HepG2 (cell line): ENCODE measurements around the gene SCG2. TPM values are rescaled to one million over a fixed set of nuclear protein-coding genes. Genes with fewer than 3 reads are reported as not detected.

Experiments
- ATAC-seq: fragments of 200-7000 bp; cut with Tn5 transposase; 3 replicates; pipeline ENCODE4 v1.9.1; 2020; ENCODE audit warnings: mild to moderate bottlenecking, moderate library complexity
- BruUV-seq: library from RNA; stranded (reverse); fragments of 400-500 nt; replicated peaks from 2 replicates; lab custom pipeline; 2021; lab: Mats Ljungman, UMichigan
- CTCF ChIA-PET: fragments of 300-600 bp; formaldehyde crosslinking; extraction: SDS; loops from one replicate; lab custom pipeline; 2021; ENCODE audit warnings: low total read pairs, inconsistent platforms, low intra/inter-chr PET ratio; lab: Yijun Ruan, JAX
- POLR2A ChIA-PET: fragments of 350-600 bp; sonication (Branson Sonifier 250); formaldehyde crosslinking; loops from one replicate; lab custom pipeline; 2020; ENCODE audit warnings: antibody characterized with exemption, inconsistent platforms; lab: Yijun Ruan, JAX
- DNase-seq: peaks from one replicate; pipeline ENCODE4 v3.0.0-alpha.2; 2015; ENCODE audit warnings: low spot score
- FAIRE-seq: peaks from 3 replicates; lab custom pipeline; 2011; peaks lifted over from hg19 to GRCh38; lab: Jason Lieb, UNC
- H2AFZ ChIP-seq: one replicate; pipeline ENCODE4 v1.6.1; 2011; ENCODE audit warnings: low read length, inconsistent platforms
- H3K27ac ChIP-seq: fragments of 300-600 bp; 3 replicates; pipeline ENCODE4 v1.8.0; 2011; ENCODE audit warnings: mixed run types, mild to moderate bottlenecking, mixed read lengths, low read length, inconsistent platforms; ENCODE audit not compliant: insufficient read depth; ENCODE audit errors: extremely low read length
- H3K27me3 ChIP-seq, 2 experiments: fragments of 200-600 bp in 1 of 2; 2 replicates in 1 of 2; 3 replicates in 1 of 2; pipeline versions ENCODE4 v1.6.0 to v1.8.0; 2011; ENCODE audit warnings: low read length in 2 of 2, mild to moderate bottlenecking in 2 of 2, moderate library complexity in 2 of 2, inconsistent platforms in 1 of 2; ENCODE audit not compliant: insufficient read depth in 2 of 2, control insufficient read depth in 1 of 2
- H3K36me3 ChIP-seq, 2 experiments: fragments of 200-600 bp in 1 of 2; replicated peaks in 1 of 2; 2 replicates in 1 of 2; 3 replicates in 1 of 2; pipeline versions ENCODE4 v1.5.1 to v1.8.0; 2011; ENCODE audit warnings: low read length in 2 of 2, inconsistent platforms in 1 of 2; ENCODE audit not compliant: insufficient read depth in 2 of 2, control insufficient read depth in 1 of 2
- H3K4me1 ChIP-seq: 2 replicates; pipeline ENCODE4 v1.5.1; 2012; ENCODE audit warnings: low read length, inconsistent platforms; ENCODE audit not compliant: insufficient read depth
- H3K4me2 ChIP-seq: 2 replicates; pipeline ENCODE4 v1.6.0; 2011; ENCODE audit warnings: low read depth, low read length, inconsistent platforms
- H3K4me3 ChIP-seq, 3 experiments: fragments of 200-600 bp in 1 of 3; sonication (generic), shearing (Covaris generic) in 1 of 3; replicated peaks in 1 of 3; 2 replicates each; pipeline ENCODE4 v1.5.1; 2011 to 2016; ENCODE audit warnings: low read length in 3 of 3, inconsistent platforms in 2 of 3, low read depth in 2 of 3, mild to moderate bottlenecking in 2 of 3, control low read depth in 1 of 3, mixed read lengths in 1 of 3; ENCODE audit not compliant: insufficient read depth in 1 of 3
- H3K79me2 ChIP-seq: one replicate; pipeline ENCODE4 v1.6.1; 2011; ENCODE audit warnings: low read length, inconsistent platforms; ENCODE audit not compliant: insufficient read depth
- H3K9ac ChIP-seq: 2 replicates; pipeline ENCODE4 v1.6.0; 2011; ENCODE audit warnings: mild to moderate bottlenecking, low read depth, low read length, inconsistent platforms; ENCODE audit not compliant: insufficient read depth
- H3K9me3 ChIP-seq: 2 replicates; pipeline ENCODE4 v1.5.1; 2012; ENCODE audit warnings: mild to moderate bottlenecking, low read length
- H4K20me1 ChIP-seq: 2 replicates; pipeline ENCODE4 v1.6.0; 2011; ENCODE audit warnings: inconsistent platforms, mild to moderate bottlenecking, low read length, moderate library complexity; ENCODE audit not compliant: insufficient read depth
- BRCA1 ChIP-seq: sonication (generic); formaldehyde crosslinking; IDR thresholded peaks from 2 replicates; pipeline ENCODE4 v1.4.0; 2020; ENCODE audit warnings: missing genetic modification reagents
- FIP1L1 ChIP-seq: fragments of 200-400 bp; formaldehyde crosslinking; IDR thresholded peaks from 2 replicates; pipeline ENCODE4 v1.6.1; 2018; ENCODE audit warnings: low read depth, mild to moderate bottlenecking, low read length, moderate library complexity, borderline replicate concordance; ENCODE audit not compliant: insufficient read depth
- HDAC2 ChIP-seq: sonication (generic); formaldehyde crosslinking; IDR thresholded peaks from 2 replicates; pipeline ENCODE4 v1.4.0; 2020; ENCODE audit warnings: missing genetic modification reagents
- IKZF4 ChIP-seq: sonication (generic); formaldehyde crosslinking; IDR thresholded peaks from 2 replicates; pipeline ENCODE4 v1.5.1; 2020; ENCODE audit warnings: borderline replicate concordance, mild to moderate bottlenecking, low read depth, missing genetic modification reagents; ENCODE audit errors: not compliant biosample characterization
- PHB2 ChIP-seq: fragments of 450-650 bp; IDR thresholded peaks from 2 replicates; pipeline ENCODE4 v1.6.1; 2018; ENCODE audit not compliant: partially characterized antibody
- ZNF800 ChIP-seq: sonication (generic); formaldehyde crosslinking; IDR thresholded peaks from 2 replicates; pipeline ENCODE4 v1.4.0; 2020; ENCODE audit warnings: missing genetic modification reagents
- WGBS: methylation state at CpG from one replicate; pipeline ENCODE4 v1.1.6; 2017; ENCODE audit warnings: low lambda C conversion rate; 5-methylcytosine and 5-hydroxymethylcytosine counted together
- in situ Hi-C: cut with HindIII; loops from 2 replicates; pipeline ENCODE4 v1.10.0; 2017; ENCODE audit warnings: low pct_unique_long_range_greater_than_20kb; ENCODE audit not compliant: extremely low pct_ligation_motif_present
- intact Hi-C: fragments of 100-400 bp; cut with micrococcal nuclease; formaldehyde crosslinking; loops from one replicate; pipeline ENCODE4 v1.10.0; 2022; ENCODE audit not compliant: unreplicated experiment
- polyA plus RNA-seq, 8 experiments: library from polyadenylated mRNA; depleted of rRNA in 3 of 8; stranded (reverse) in 7 of 8; unstranded in 1 of 8; fragments of >200 nt; fragmentation: Illumina TruSeq in 4 of 8; extraction: Trizol in 4 of 8; gene quantifications; 2 replicates each; pipeline versions ENCODE4 v1.2.1 to v1.2.3, GENCODE V29; 2011 to 2016; ENCODE audit warnings: low read depth in 4 of 8, missing spikeins in 1 of 8, mixed read lengths in 1 of 8; ENCODE audit not compliant: insufficient read depth in 1 of 8
- total RNA-seq, 5 experiments: library from RNA; depleted of rRNA; stranded (reverse); fragments of >200 nt; fragmentation: Illumina TruSeq; extraction: Trizol; gene quantifications; 2 replicates each; pipeline ENCODE4 v1.2.3, GENCODE V29; 2016; ENCODE audit warnings: low read depth in 1 of 5
- TF ChIP-seq, protein P1 (sequence below): sonication (generic); formaldehyde crosslinking; IDR thresholded peaks from 2 replicates; pipeline ENCODE4 v1.4.0; 2020; ENCODE audit warnings: missing genetic modification reagents, borderline replicate concordance
- TF ChIP-seq, protein P2 (sequence below): sonication (generic); formaldehyde crosslinking; IDR thresholded peaks from 2 replicates; pipeline ENCODE4 v1.9.0; 2021; ENCODE audit warnings: missing genetic modification reagents, borderline replicate concordance

SCG2 gene
- total and polyA plus RNA-seq, 2 of the 13 experiments (the other 11 are each of a cell fraction or from before 2014, with no cell fraction given) = not detected

- H3K79me2 ChIP-seq = no peaks in the 10 kb centered on the region
- ATAC-seq (no peak), FAIRE-seq (no peak), DNase-seq (no peak)
- in situ Hi-C loops = no loop called here
- no peak overlapping the region for H3K4me3 ChIP-seq
- H3K27ac ChIP-seq = no peak overlapping the region
- ChIA-PET CTCF (no interaction called here), POLR2A (no interaction called here)
- H4K20me1 ChIP-seq = no peaks in the 10 kb centered on the region
- no peak overlapping the region for H2AFZ ChIP-seq
- no peaks in the 10 kb centered on the region for H3K36me3 ChIP-seq
- 3% methylated on average over 2 of the region's 2 CpGs for WGBS
- no peak overlapping the region for H3K4me2 ChIP-seq
- H3K4me1 ChIP-seq = no peaks in the 10 kb centered on the region
- intact Hi-C loops = no loop called here
- no peaks in the 10 kb centered on the region for H3K27me3 ChIP-seq
- TF ChIP-seq ZNF800 (CRISPR knock-in tag) (no peak), BRCA1 (CRISPR knock-in tag) (no peak), IKZF4 (no peak), PHB2 (no peak), FIP1L1 (no peak), HDAC2 (CRISPR knock-in tag) (no peak)
- TF ChIP-seq, protein P1, sequence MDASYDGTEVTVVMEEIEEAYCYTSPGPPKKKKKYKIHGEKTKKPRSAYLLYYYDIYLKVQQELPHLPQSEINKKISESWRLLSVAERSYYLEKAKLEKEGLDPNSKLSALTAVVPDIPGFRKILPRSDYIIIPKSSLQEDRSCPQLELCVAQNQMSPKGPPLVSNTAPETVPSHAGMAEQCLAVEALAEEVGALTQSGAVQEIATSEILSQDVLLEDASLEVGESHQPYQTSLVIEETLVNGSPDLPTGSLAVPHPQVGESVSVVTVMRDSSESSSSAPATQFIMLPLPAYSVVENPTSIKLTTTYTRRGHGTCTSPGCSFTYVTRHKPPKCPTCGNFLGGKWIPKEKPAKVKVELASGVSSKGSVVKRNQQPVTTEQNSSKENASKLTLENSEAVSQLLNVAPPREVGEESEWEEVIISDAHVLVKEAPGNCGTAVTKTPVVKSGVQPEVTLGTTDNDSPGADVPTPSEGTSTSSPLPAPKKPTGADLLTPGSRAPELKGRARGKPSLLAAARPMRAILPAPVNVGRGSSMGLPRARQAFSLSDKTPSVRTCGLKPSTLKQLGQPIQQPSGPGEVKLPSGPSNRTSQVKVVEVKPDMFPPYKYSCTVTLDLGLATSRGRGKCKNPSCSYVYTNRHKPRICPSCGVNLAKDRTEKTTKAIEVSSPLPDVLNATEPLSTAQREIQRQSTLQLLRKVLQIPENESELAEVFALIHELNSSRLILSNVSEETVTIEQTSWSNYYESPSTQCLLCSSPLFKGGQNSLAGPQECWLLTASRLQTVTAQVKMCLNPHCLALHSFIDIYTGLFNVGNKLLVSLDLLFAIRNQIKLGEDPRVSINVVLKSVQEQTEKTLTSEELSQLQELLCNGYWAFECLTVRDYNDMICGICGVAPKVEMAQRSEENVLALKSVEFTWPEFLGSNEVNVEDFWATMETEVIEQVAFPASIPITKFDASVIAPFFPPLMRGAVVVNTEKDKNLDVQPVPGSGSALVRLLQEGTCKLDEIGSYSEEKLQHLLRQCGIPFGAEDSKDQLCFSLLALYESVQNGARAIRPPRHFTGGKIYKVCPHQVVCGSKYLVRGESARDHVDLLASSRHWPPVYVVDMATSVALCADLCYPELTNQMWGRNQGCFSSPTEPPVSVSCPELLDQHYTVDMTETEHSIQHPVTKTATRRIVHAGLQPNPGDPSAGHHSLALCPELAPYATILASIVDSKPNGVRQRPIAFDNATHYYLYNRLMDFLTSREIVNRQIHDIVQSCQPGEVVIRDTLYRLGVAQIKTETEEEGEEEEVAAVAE = no peak
- TF ChIP-seq, protein P2, sequence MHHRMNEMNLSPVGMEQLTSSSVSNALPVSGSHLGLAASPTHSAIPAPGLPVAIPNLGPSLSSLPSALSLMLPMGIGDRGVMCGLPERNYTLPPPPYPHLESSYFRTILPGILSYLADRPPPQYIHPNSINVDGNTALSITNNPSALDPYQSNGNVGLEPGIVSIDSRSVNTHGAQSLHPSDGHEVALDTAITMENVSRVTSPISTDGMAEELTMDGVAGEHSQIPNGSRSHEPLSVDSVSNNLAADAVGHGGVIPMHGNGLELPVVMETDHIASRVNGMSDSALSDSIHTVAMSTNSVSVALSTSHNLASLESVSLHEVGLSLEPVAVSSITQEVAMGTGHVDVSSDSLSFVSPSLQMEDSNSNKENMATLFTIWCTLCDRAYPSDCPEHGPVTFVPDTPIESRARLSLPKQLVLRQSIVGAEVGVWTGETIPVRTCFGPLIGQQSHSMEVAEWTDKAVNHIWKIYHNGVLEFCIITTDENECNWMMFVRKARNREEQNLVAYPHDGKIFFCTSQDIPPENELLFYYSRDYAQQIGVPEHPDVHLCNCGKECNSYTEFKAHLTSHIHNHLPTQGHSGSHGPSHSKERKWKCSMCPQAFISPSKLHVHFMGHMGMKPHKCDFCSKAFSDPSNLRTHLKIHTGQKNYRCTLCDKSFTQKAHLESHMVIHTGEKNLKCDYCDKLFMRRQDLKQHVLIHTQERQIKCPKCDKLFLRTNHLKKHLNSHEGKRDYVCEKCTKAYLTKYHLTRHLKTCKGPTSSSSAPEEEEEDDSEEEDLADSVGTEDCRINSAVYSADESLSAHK (CRISPR knock-in tag) = no peak
- BruUV-seq = no TSS peak
- H3K9me3 ChIP-seq = no peaks in the 10 kb centered on the region
- H3K9ac ChIP-seq = no peak overlapping the region
Observed at GRCh38 chr2:223626716-223627115, 24.6 kb upstream of the SCG2 start.
